ENCODE data around the gene RMC1.

The RMC1 gene

GRCh38 chr18:23462876-23463275 is 40.4 kb upstream of the RMC1 start:
- peak; percentile 64 for DNase-seq (ENCODE audit: low read depth)
- TF ChIP-seq CTCF (conservative IDR thresholded peaks at IDR 0.05; ENCODE audit: low read length) = no peak
- H3K4me3 ChIP-seq (ENCODE audit: low read length) = no peak overlapping the region

GRCh38 chr18:23468753-23469459 is 34.4 kb upstream of the RMC1 start:
- no peak for DNase-seq (ENCODE audit: low read depth)
- no peak for TF ChIP-seq CTCF (conservative IDR thresholded peaks at IDR 0.05; ENCODE audit: low read length)
- H3K4me3 ChIP-seq (ENCODE audit: low read length) = no peak overlapping the region

- H3K4me3 ChIP-seq (ENCODE audit: low read length) = no peak overlapping the region
- no peak for DNase-seq (ENCODE audit: low read depth)
- TF ChIP-seq CTCF (conservative IDR thresholded peaks at IDR 0.05; ENCODE audit: low read length) = no peak
Measured at GRCh38 chr18:23470620-23471387, 32.5 kb upstream of the RMC1 start.

- no peak overlapping the region for H3K4me3 ChIP-seq (ENCODE audit: low read length)
- no peak for DNase-seq (ENCODE audit: low read depth)
- no peak for TF ChIP-seq CTCF (conservative IDR thresholded peaks at IDR 0.05; ENCODE audit: low read length)
Measured at GRCh38 chr18:23471486-23471885, 31.8 kb upstream of the RMC1 start.

GRCh38 chr18:23479829-23480505 is 23.3 kb upstream of the RMC1 start:
- no peak for DNase-seq (ENCODE audit: low read depth)
- no peak overlapping the region for H3K4me3 ChIP-seq (ENCODE audit: low read length)
- no peak for TF ChIP-seq CTCF (conservative IDR thresholded peaks at IDR 0.05; ENCODE audit: low read length)

GRCh38 chr18:23484561-23485182 is 18.6 kb upstream of the RMC1 start:
- no peak for TF ChIP-seq CTCF (conservative IDR thresholded peaks at IDR 0.05; ENCODE audit: low read length)
- DNase-seq (ENCODE audit: low read depth) = no peak
- H3K4me3 ChIP-seq (ENCODE audit: low read length) = no peak overlapping the region
